K562 (cell line): ENCODE measurements around the gene ARF5. TPM values are rescaled to one million over a fixed set of nuclear protein-coding genes. Genes with fewer than 3 reads are reported as not detected.
A peak's percentile ranks its signal among the peaks of the same experiment; 100 is the strongest.
"Not testable (repeated sequence)": the region's sequence is repeated elsewhere in the genome, so short reads cannot be mapped to it uniquely, and the experiment has no call there.

Source experiments
- ATAC-seq: fragments of 200-7000 bp; cut with Tn5 transposase; 3 replicates; pipeline ENCODE4 v1.9.1; 2020; ENCODE audit warnings: moderate library complexity
- BruUV-seq: library from RNA; stranded (reverse); fragments of 400-500 nt; replicated peaks from 2 replicates; lab custom pipeline; 2021; lab: Mats Ljungman, UMichigan
- CTCF ChIA-PET: fragments of 300-600 bp; formaldehyde crosslinking; extraction: SDS; loops from one replicate; lab custom pipeline; 2021; ENCODE audit warnings: low intra/inter-chr PET ratio; lab: Yijun Ruan, JAX
- POLR2A ChIA-PET: fragments of 300-600, 350-650 bp; sonication (Branson Sonifier 250); formaldehyde crosslinking; extraction: SDS; loops from one replicate; lab custom pipeline; 2021; ENCODE audit warnings: antibody characterized with exemption, inconsistent platforms; lab: Yijun Ruan, JAX
- DNase-seq, 4 experiments: peaks; one replicate each; pipeline versions ENCODE4 v3.0.0 to v3.0.0-alpha.2; 2011 to 2018; ENCODE audit warnings: low spot score in 3 of 4, mixed read lengths in 3 of 4; ENCODE audit errors: extremely low read depth in 1 of 4
- FAIRE-seq: peaks from 2 replicates; lab custom pipeline; 2011; peaks lifted over from hg19 to GRCh38; lab: Jason Lieb, UNC
- H2AFZ ChIP-seq: 2 replicates; pipeline ENCODE4 v1.6.0; 2011; ENCODE audit warnings: low read depth, low read length, control low read depth, inconsistent platforms
- H3K27ac ChIP-seq: fragments of 200-600 bp; 3 replicates; pipeline ENCODE4 v1.8.0; 2011; ENCODE audit warnings: low read depth, mild to moderate bottlenecking, control low read depth, inconsistent platforms, low read length, moderate library complexity, mixed read lengths; ENCODE audit errors: extremely low read depth
- H3K27me3 ChIP-seq, 2 experiments: fragments of 300-600 bp in 1 of 2; 2 replicates in 1 of 2; 3 replicates in 1 of 2; pipeline versions ENCODE4 v1.6.0 to v1.8.0; 2011; ENCODE audit warnings: inconsistent platforms in 2 of 2, low read length in 2 of 2, mild to moderate bottlenecking in 1 of 2, mixed read lengths in 1 of 2, moderate library complexity in 1 of 2; ENCODE audit not compliant: control insufficient read depth in 2 of 2, insufficient read depth in 2 of 2
- H3K36me3 ChIP-seq: fragments of 300-600 bp; 3 replicates; pipeline ENCODE4 v1.8.0; 2011; ENCODE audit warnings: mild to moderate bottlenecking, low read length, inconsistent platforms; ENCODE audit not compliant: control insufficient read depth, insufficient read depth
- H3K4me1 ChIP-seq, 2 experiments: fragments of 200-600 bp in 1 of 2; replicated peaks in 1 of 2; 2 replicates in 1 of 2; 3 replicates in 1 of 2; pipeline versions ENCODE4 v1.5.1 to v1.8.0; 2011; ENCODE audit warnings: inconsistent platforms in 2 of 2, low read length in 2 of 2, mild to moderate bottlenecking in 1 of 2, mixed read lengths in 1 of 2, moderate library complexity in 1 of 2; ENCODE audit not compliant: control insufficient read depth in 2 of 2, insufficient read depth in 2 of 2
- H3K4me2 ChIP-seq: 2 replicates; pipeline ENCODE4 v1.6.1; 2011; ENCODE audit warnings: low read length, control low read depth, inconsistent platforms, mixed read lengths; ENCODE audit not compliant: insufficient read depth
- H3K4me3 ChIP-seq: fragments of 200-600 bp; sonication (generic), shearing (Covaris generic); 2 replicates; pipeline ENCODE4 v1.5.1; 2016; ENCODE audit warnings: control low read depth, inconsistent platforms
- H3K79me2 ChIP-seq: fragments of 200-600 bp; 3 replicates; pipeline ENCODE4 v1.8.0; 2011; ENCODE audit warnings: low read length, inconsistent platforms; ENCODE audit not compliant: control insufficient read depth, insufficient read depth
- H3K9ac ChIP-seq, 2 experiments: 2 replicates each; pipeline versions ENCODE4 v1.6.0 to v1.6.1; 2011; ENCODE audit warnings: low read depth in 2 of 2, low read length in 2 of 2, control low read depth in 1 of 2, inconsistent platforms in 1 of 2, mild to moderate bottlenecking in 1 of 2, mixed read lengths in 1 of 2; ENCODE audit not compliant: insufficient read depth in 1 of 2
- H3K9me1 ChIP-seq: one replicate; pipeline ENCODE4 v1.6.0; 2011; ENCODE audit warnings: inconsistent platforms, mild to moderate bottlenecking, low read length, moderate library complexity; ENCODE audit not compliant: control insufficient read depth, insufficient read depth
- H3K9me3 ChIP-seq: replicated peaks from 2 replicates; pipeline ENCODE4 v1.5.1; 2011; ENCODE audit warnings: low read depth, low read length, inconsistent platforms; ENCODE audit not compliant: control insufficient read depth, insufficient read depth
- H4K20me1 ChIP-seq: replicated peaks from 2 replicates; pipeline ENCODE4 v1.6.1; 2011; ENCODE audit warnings: low read length, inconsistent platforms, mixed read lengths; ENCODE audit not compliant: control insufficient read depth, insufficient read depth
- BCOR ChIP-seq: fragments of 450-650 bp; IDR thresholded peaks from 2 replicates; pipeline ENCODE4 v1.6.1; 2016
- NR4A1 ChIP-seq, 2 experiments: fragments of 250-450 bp in 1 of 2; fragments of 450-650 bp in 1 of 2; sonication (Bioruptor Pico) in 1 of 2; IDR thresholded peaks; 2 replicates each; pipeline versions ENCODE4 v1.4.0 to v1.6.1; 2016 to 2020; ENCODE audit warnings: mild to moderate bottlenecking in 2 of 2, missing compliant biosample characterization in 1 of 2, missing genetic modification characterization in 1 of 2, moderate library complexity in 1 of 2
- ZNF146 ChIP-seq: IDR thresholded peaks from one replicate; pipeline ENCODE4 v1.6.1; 2018; ENCODE audit warnings: missing compliant biosample characterization; ENCODE audit not compliant: unreplicated experiment
- ZNF583 ChIP-seq: fragments of 250-450 bp; sonication (Bioruptor Pico); IDR thresholded peaks from 2 replicates; pipeline ENCODE4 v1.4.0; 2020
- ZNF707 ChIP-seq: fragments of 250-450 bp; sonication (Bioruptor Pico); conservative IDR thresholded peaks from 2 replicates; pipeline ENCODE4 v1.8.0; 2022; ENCODE audit warnings: inconsistent platforms, mild to moderate bottlenecking, moderate library complexity
- whole genome bisulfite sequencing: fragments of 100-300 bp; shearing (Covaris generic); methylation state at CpG from one replicate; pipeline ENCODE4 v1.1.6; 2016; ENCODE audit warnings: low coverage, mixed read lengths; ENCODE audit not compliant: insufficient coverage; ENCODE audit errors: missing lambda C conversion rate; 5-methylcytosine and 5-hydroxymethylcytosine counted together
- in situ Hi-C: fragments of 300-500 bp; cut with MboI; formaldehyde crosslinking; loops from 4 replicates; pipeline ENCODE4 v1.15.0; 2018; ENCODE audit warnings: inconsistent platforms, mixed read lengths
- intact Hi-C: fragments of 100-400 bp; cut with micrococcal nuclease; formaldehyde crosslinking; loops from 2 replicates; pipeline ENCODE4 v1.14.2; 2022
- polyA plus RNA-seq, 8 experiments: library from polyadenylated mRNA; depleted of rRNA in 4 of 8; stranded (reverse) in 5 of 8; unstranded in 3 of 8; fragments of >200 nt; fragmentation: Nextera tagmentation in 2 of 8; fragmentation: Illumina TruSeq in 1 of 8; extraction: Ambion mirVana in 2 of 8; extraction: Trizol in 1 of 8; gene quantifications; 2 replicates each; pipeline versions ENCODE4 v1.2.1 to v1.2.3, GENCODE V29; 2011 to 2014; ENCODE audit warnings: inconsistent platforms in 1 of 8, missing spikeins in 1 of 8
- total RNA-seq, 7 experiments: library from RNA; depleted of rRNA in 6 of 7; stranded (reverse); fragments of >200 nt in 6 of 7; fragmentation: Illumina TruSeq in 2 of 7; extraction: Trizol in 2 of 7; gene quantifications; 2 replicates each; pipeline versions ENCODE4 v1.2.1 to v1.2.3, GENCODE V29; 2011 to 2021; ENCODE audit warnings: low replicate concordance in 1 of 7

Gene ARF5
- total and polyA plus RNA-seq, 9 of the 15 experiments (the other 6 are each of a cell fraction or from before 2014, with no cell fraction given) = 8.1 to 290 (median 125) TPM

DNA sequence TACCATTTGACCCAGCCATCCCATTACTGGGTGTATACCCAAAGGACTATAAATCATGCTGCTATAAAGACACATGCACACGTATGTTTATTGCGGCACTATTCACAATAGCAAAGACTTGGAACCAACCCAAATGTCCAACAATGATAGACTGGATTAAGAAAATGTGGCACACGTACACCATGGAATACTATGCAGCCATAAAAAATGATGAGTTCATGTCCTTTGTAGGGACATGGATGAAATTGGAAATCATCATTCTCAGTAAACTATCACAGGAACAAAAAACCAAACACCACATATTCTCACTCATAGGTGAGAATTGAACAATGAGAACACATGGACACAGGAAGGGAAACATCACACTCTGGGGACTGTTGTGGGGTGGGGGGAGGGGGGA is 20.2 kb upstream of the ARF5 start:
- H3K4me3 ChIP-seq, H4K20me1 ChIP-seq, H3K9me1 ChIP-seq, H3K79me2 ChIP-seq, H3K36me3 ChIP-seq, H3K9me3 ChIP-seq, POLR2A ChIA-PET, ATAC-seq, H3K4me1 ChIP-seq, in situ Hi-C loops, H3K9ac ChIP-seq, FAIRE-seq, intact Hi-C loops, H3K4me2 ChIP-seq, DNase-seq, BruUV-seq, CTCF ChIA-PET, H3K27ac ChIP-seq, H3K27me3 ChIP-seq, H2AFZ ChIP-seq: not testable (repeated sequence)
- WGBS = no CpG with 5 or more reads among the region's 3 CpGs
- TF ChIP-seq BCOR (peak; percentile 55), ZNF146 (CRISPR knock-in tag) (peak; percentile 22)

DNA sequence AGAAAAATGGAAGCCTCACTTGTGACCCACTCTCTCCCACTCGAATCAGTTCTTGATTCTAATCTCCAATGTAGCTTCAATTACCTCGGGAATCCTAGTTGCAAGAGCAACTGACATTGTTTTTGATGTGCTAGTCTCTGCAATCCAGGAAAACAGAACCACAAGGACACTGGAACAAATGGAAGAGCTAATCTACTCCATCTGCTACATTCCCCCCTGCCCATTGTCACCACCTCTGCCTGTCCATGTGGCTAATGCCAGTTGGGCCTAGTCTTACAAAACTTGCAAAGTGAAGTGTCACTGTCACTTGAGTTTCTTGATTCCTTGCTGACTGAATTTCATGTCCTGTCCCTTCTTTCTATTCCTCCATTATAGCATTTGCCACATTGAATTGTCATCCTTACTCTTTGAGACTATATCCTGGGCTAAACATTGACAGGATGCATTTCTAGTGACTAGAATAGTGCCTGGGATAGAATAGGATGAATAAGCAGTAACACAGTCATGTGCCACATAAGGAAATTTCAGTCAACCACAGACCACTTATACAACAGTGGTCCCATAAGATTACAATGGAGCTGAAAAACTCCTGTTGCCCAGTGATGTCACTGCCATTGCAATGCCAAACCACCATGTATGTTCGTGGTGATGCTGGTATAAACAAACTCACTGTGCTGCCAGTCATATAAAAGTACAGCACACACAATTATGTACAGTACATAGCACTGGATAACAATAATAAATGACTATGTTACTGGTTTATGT is 16.3 kb upstream of the ARF5 start:
- 5% methylated on average over 3 of the region's 3 CpGs for WGBS
- POLR2A ChIA-PET = interaction anchor here (0.7 to 1.1 kb wide), 2 partner anchors 11 to 15 kb away, joined by 3 to 4 read pairs; no protein-coding TSS in a partner anchor
- Histone ChIP-seq H3K27me3 (no peaks in the 10 kb centered on the region), H3K79me2 (no peaks in the 10 kb centered on the region), H3K9me1 (no peaks in the 10 kb centered on the region), H3K36me3 (no peaks in the 10 kb centered on the region), H3K4me2 (no peak overlapping the region), H4K20me1 (no peaks in the 10 kb centered on the region), H3K4me1 (no peaks in the 10 kb centered on the region), H3K9ac (no peak overlapping the region), H2AFZ (no peak overlapping the region), H3K4me3 (no peak overlapping the region), H3K27ac (no peak overlapping the region), H3K9me3 (no peaks in the 10 kb centered on the region)
- FAIRE-seq = no peak
- no peak for ATAC-seq
- intact Hi-C loops (no loop called here), in situ Hi-C loops (no loop called here)
- no peak for TF ChIP-seq ZNF707
- TF ChIP-seq NR4A1 (CRISPR knock-in tag; IDR thresholded peaks at IDR 0.05) = no peak
- TF ChIP-seq NR4A1 (tag; IDR thresholded peaks at IDR 0.05) = no peak
- TF ChIP-seq ZNF583 (CRISPR knock-in tag) = no peak
- DNase-seq = no peak
- BruUV-seq = no TSS peak
- CTCF ChIA-PET = no interaction called here
